ENCODE data around the gene ATP13A1.

ATP13A1 gene

GRCh38 chr19:19642506-19643157 lies 20.8 kb downstream of the ATP13A1 start:
- DNase-seq, result peak; percentile 53

GRCh38 chr19:19637523-19638251 lies 25.8 kb downstream of the ATP13A1 start:
- no peak for DNase-seq

- no peak for DNase-seq
These were observed 26.3 kb downstream of the ATP13A1 start for GRCh38 chr19:19637186-19637522.

GRCh38 chr19:19636573-19637185 lies 26.8 kb downstream of the ATP13A1 start:
- DNase-seq, result no peak

GRCh38 chr19:19635313-19635702 lies 28.2 kb downstream of the ATP13A1 start:
- DNase-seq, result no peak

- DNase-seq, result no peak
These were observed 28.8 kb downstream of the ATP13A1 start for GRCh38 chr19:19634516-19635312.

- no peak for DNase-seq
These were observed 29.6 kb downstream of the ATP13A1 start for GRCh38 chr19:19633711-19634515.

- DNase-seq, result no peak
These were observed 30.8 kb downstream of the ATP13A1 start for GRCh38 chr19:19632661-19633060.

GRCh38 chr19:19631346-19631745 lies 32.1 kb downstream of the ATP13A1 start:
- no peak for DNase-seq

- DNase-seq, result no peak
These were observed 33.0 kb downstream of the ATP13A1 start for GRCh38 chr19:19630426-19630825.

GRCh38 chr19:19630062-19630414 lies 33.4 kb downstream of the ATP13A1 start:
- DNase-seq, result no peak

- peak; percentile 40 for DNase-seq
These were observed 34.9 kb downstream of the ATP13A1 start for GRCh38 chr19:19628501-19629134.

GRCh38 chr19:19627621-19628500 lies 35.6 kb downstream of the ATP13A1 start, which contains the start of gene LPAR2:
LPAR2 (minus strand) TSS chr19:19628220; CDS start chr19:19627275, 945 bp downstream.
- DNase-seq, result peak; percentile 60

GRCh38 chr19:19626516-19627472 lies 36.7 kb downstream of the ATP13A1 start:
- no peak for DNase-seq

GRCh38 chr19:19624032-19624570 lies 39.4 kb downstream of the ATP13A1 start:
- DNase-seq, result no peak

- DNase-seq, result no peak
These were observed 40.1 kb downstream of the ATP13A1 start for GRCh38 chr19:19623383-19623782.

- no peak for DNase-seq
These were observed 43.6 kb downstream of the ATP13A1 start for GRCh38 chr19:19619849-19620210.

GRCh38 chr19:19619181-19619848 lies 44.2 kb downstream of the ATP13A1 start:
- DNase-seq, result no peak

Measured in stimulated activated CD4-positive, alpha-beta T cell treated with anti-CD3 and anti-CD28 coated beads, Interleukin-4, amount 100 ng/mL, for 24 hours (primary cell).